Transverse colon (tissue), 4 donors: Measurements from ENCODE around the gene SLC22A3. TPM values are rescaled to one million over a fixed set of nuclear protein-coding genes. Genes with fewer than 3 reads are reported as not detected.
"Not testable (repeated sequence)": the region's sequence is repeated elsewhere in the genome, so short reads cannot be mapped to it uniquely, and the experiment has no call there.

ENCODE experiments used
- DNase-seq: peaks from one replicate; pipeline ENCODE4 v3.0.0-alpha.2; 2019
- H3K27ac ChIP-seq, 4 donors: fragments of 200-600 bp; sonication (generic); 2 replicates each; pipeline ENCODE4 v1.5.1; 2016 to 2018; ENCODE audit warnings: inconsistent platforms in 4 of 4
- H3K27me3 ChIP-seq: fragments of 200-600 bp; sonication (generic); 2 replicates; pipeline ENCODE4 v1.5.1; 2017; ENCODE audit warnings: inconsistent platforms
- H3K36me3 ChIP-seq, 4 donors: fragments of 200-600 bp; sonication (generic); 2 replicates each; pipeline ENCODE4 v1.5.1; 2017 to 2019; ENCODE audit warnings: inconsistent platforms in 4 of 4
- H3K4me1 ChIP-seq, 4 donors: fragments of 200-600 bp; sonication (generic); 2 replicates each; pipeline ENCODE4 v1.5.1; 2017 to 2020; ENCODE audit warnings: inconsistent platforms in 4 of 4
- H3K4me3 ChIP-seq, 4 donors: fragments of 200-600 bp; sonication (generic); 1 replicate in 1 of 4; 2 replicates in 3 of 4; pipeline versions ENCODE4 v1.5.1 to v1.6.1; 2017 to 2019; ENCODE audit warnings: inconsistent platforms in 4 of 4
- H3K9me3 ChIP-seq, 2 donors: fragments of 200-600 bp; sonication (generic); 2 replicates each; pipeline ENCODE4 v1.5.1; 2017 to 2019; ENCODE audit warnings: inconsistent platforms in 2 of 2
- CTCF ChIP-seq, 5 experiments: fragments of 200-600 bp in 3 of 5; fragments of 450-650 bp in 2 of 5; sonication (generic) in 3 of 5; IDR thresholded peaks; 1 replicate in 2 of 5; 2 replicates in 3 of 5; pipeline ENCODE4 v1.5.1; 2016 to 2017; ENCODE audit warnings: antibody characterized with exemption in 5 of 5, inconsistent platforms in 3 of 5, mild to moderate bottlenecking in 2 of 5, moderate library complexity in 1 of 5
- EP300 ChIP-seq: sonication (generic); formaldehyde crosslinking; IDR thresholded peaks from one replicate; pipeline ENCODE4 v1.6.1; 2017; ENCODE audit warnings: antibody characterized with exemption, low read depth
- POLR2A ChIP-seq: fragments of 450-650 bp; IDR thresholded peaks from one replicate; pipeline ENCODE4 v1.6.1; 2016; ENCODE audit warnings: antibody characterized with exemption, mild to moderate bottlenecking, moderate library complexity
- POLR2AphosphoS5 ChIP-seq, 3 donors: sonication (generic); formaldehyde crosslinking; IDR thresholded peaks; one replicate each; pipeline ENCODE4 v1.6.1; 2016; ENCODE audit warnings: antibody characterized with exemption in 3 of 3
- WGBS, 2 donors: methylation state at CpG; one replicate each; pipeline ENCODE4 v1.1.5; 2018; ENCODE audit warnings: low coverage in 1 of 2; 5-methylcytosine and 5-hydroxymethylcytosine counted together
- in situ Hi-C, 4 donors: fragments of 200-750 bp; cut with MboI; loops; one replicate each; pipeline versions ENCODE4 v1.15.0 to v1.15.1; 2017; ENCODE audit warnings: low sequenced_read_pairs in 3 of 4, low pct_ligation_motif_present in 1 of 4, low pct_unique_long_range_greater_than_20kb in 1 of 4
- intact Hi-C: fragments of 100-400 bp; cut with DNase I; formaldehyde crosslinking; loops from one replicate; pipeline ENCODE4 v1.15.1; 2023; ENCODE audit warnings: low total_unique reads
- total RNA-seq, 4 donors: library from RNA; depleted of rRNA; stranded (reverse); fragments of >200 nt; gene quantifications; one replicate each; pipeline ENCODE4 v1.1.0, GENCODE V29; 2016

Gene SLC22A3
- total RNA-seq, 4 donors from 2014 or later = 4.5 to 12.0 (median 6.9) TPM

DNA sequence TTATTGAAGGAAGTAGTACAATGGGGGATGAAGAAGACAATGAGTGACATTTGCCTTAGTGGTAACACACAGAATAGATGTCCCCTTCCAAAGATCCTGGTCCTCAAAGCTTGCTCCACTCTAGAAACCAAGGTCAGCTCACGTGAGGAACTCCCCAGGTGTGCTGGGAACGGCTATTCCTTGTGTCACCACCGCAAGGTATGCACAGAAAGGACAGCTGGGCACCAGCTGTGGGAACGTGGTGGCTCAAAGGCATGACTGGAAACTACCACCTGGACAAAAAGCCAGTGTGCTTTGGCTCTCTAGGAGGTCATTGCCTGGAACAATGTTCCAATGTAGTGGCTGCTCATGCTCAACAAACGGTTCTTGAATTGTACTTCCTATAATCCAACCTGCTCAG lies 94.0 kb downstream of the SLC22A3 start:
- DNase-seq = no peak
- H3K27me3 ChIP-seq = no peaks in the 10 kb centered on the region
- WGBS, 2 donors = 83% methylated on average over 5 of the region's 5 CpGs; no CpG with 5 or more reads in 1 of the 2 donors
- TF ChIP-seq EP300 (no peak), CTCF (IDR thresholded peaks at IDR 0.05) (no peak), POLR2A (no peak), POLR2AphosphoS5 (IDR thresholded peaks at IDR 0.05) (no peak)
- H3K9me3 ChIP-seq = no peaks in the 10 kb centered on the region
- no peaks in the 10 kb centered on the region for H3K36me3 ChIP-seq
- in situ Hi-C loops (no loop called here), intact Hi-C loops (no loop called here)
- H3K4me3 ChIP-seq = no peak overlapping the region
- H3K4me1 ChIP-seq = no peaks in the 10 kb centered on the region
- H3K27ac ChIP-seq = no peak overlapping the region

GRCh38 chr6:160445130-160445529 lies 97.0 kb downstream of the SLC22A3 start:
- H3K36me3 ChIP-seq = no peaks in the 10 kb centered on the region
- DNase-seq = no peak
- no peaks in the 10 kb centered on the region for H3K4me1 ChIP-seq
- in situ Hi-C loops = no loop called here
- H3K4me3 ChIP-seq = no peak overlapping the region
- H3K9me3 ChIP-seq = no peaks in the 10 kb centered on the region
- no peak overlapping the region for H3K27ac ChIP-seq
- intact Hi-C loops = no loop called here
- 75% methylated on average over 2 of the region's 2 CpGs; no CpG with 5 or more reads in 1 of the 2 donors for WGBS, 2 donors
- TF ChIP-seq EP300 (no peak), POLR2A (no peak), CTCF (IDR thresholded peaks at IDR 0.05) (no peak), POLR2AphosphoS5 (IDR thresholded peaks at IDR 0.05) (no peak)
- no peaks in the 10 kb centered on the region for H3K27me3 ChIP-seq

- Histone ChIP-seq H3K4me3 (no peak overlapping the region), H3K36me3 (no peaks in the 10 kb centered on the region), H3K9me3 (no peaks in the 10 kb centered on the region), H3K27me3 (no peaks in the 10 kb centered on the region), H3K27ac (no peak overlapping the region), H3K4me1 (no peaks in the 10 kb centered on the region)
- intact Hi-C loops (no loop called here), in situ Hi-C loops (no loop called here)
- no peak for DNase-seq
- WGBS, 2 donors = 97% methylated on average over 4 of the region's 4 CpGs; no CpG with 5 or more reads in 1 of the 2 donors
- no peak for TF ChIP-seq POLR2A
Observed at GRCh38 chr6:160447350-160447749, 99.2 kb downstream of the SLC22A3 start.

DNA sequence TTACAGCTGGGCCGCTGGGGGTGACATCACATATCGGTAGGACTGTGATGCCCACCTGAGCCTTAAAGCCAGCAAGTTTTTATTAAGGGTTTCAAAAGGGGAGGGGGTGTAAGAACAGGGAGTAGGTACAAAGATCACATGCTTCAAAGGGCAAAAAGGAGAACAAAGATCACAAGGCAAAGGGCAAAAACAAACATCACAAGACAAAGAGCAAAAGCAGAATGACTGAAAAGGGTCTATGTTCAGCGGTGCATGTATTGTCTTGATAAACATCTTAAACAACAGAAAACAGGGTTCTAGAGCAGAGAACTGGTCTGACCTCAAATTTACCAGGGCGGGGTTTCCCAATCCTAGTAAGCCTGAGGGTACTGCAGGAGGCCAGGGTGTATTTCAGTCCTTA lies 101.6 kb downstream of the SLC22A3 start:
- DNase-seq, H3K4me3 ChIP-seq, intact Hi-C loops, H3K27me3 ChIP-seq, H3K9me3 ChIP-seq, H3K36me3 ChIP-seq, H3K4me1 ChIP-seq, H3K27ac ChIP-seq: not testable (repeated sequence)
- 93 to 96% methylated on average over 4 of the region's 4 CpGs for WGBS, 2 donors
- in situ Hi-C loops = loop anchor here (10.0 to 25.0 kb wide), 4 partner anchors 305 to 587 kb away; no protein-coding TSS in a partner anchor

DNA sequence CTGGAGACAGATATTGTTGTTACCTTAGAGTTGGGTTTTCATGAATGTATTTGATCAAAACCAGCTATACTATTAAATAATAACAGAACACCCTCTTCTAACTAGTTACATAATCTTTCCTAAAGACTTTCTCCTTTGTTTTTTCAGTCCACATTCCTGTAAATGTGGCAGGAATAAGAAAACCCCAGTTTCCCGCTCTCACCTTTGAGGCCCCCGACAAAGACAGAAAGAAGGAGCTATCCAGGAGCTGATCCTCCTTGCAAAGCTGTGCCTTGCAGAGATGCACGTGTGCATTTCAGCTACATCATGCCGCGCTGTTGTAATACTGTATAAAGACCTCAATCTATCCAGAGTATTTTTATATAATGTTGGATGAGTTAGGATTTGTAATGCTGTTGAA lies 102.7 kb downstream of the SLC22A3 start:
- TF ChIP-seq CTCF (IDR thresholded peaks at IDR 0.05) (no peak), EP300 (no peak), POLR2A (no peak), POLR2AphosphoS5 (IDR thresholded peaks at IDR 0.05) (no peak)
- WGBS, 2 donors = 91 to 94% methylated on average over 5 of the region's 5 CpGs
- Histone ChIP-seq H3K4me1 (peaks cover 3 to 17% (median 8%) of the 10 kb centered on the region in 4 donors), H3K36me3 (no peaks in the 10 kb centered on the region), H3K27ac (no peak overlapping the region), H3K27me3 (no peaks in the 10 kb centered on the region), H3K9me3 (no peaks in the 10 kb centered on the region), H3K4me3 (no peak overlapping the region)
- DNase-seq = no peak
- intact Hi-C loops = no loop called here
- in situ Hi-C loops = loop anchor here (10.0 to 25.0 kb wide), 4 partner anchors 306 to 589 kb away; no protein-coding TSS in a partner anchor
